Neuronal stem cell (in vitro differentiated cells): ENCODE data around the gene ROR1.

Source experiments
- DNase-seq: peaks from one replicate; pipeline ENCODE4 v3.0.0-alpha.2; 2013; ENCODE audit warnings: low spot score
- H2AFZ ChIP-seq: one replicate; pipeline ENCODE4 v1.6.1; 2013; ENCODE audit warnings: mild to moderate bottlenecking, low read length, inconsistent platforms
- H2AK5ac ChIP-seq: 2 replicates; pipeline ENCODE4 v1.6.1; 2013; ENCODE audit warnings: low read depth, mild to moderate bottlenecking, inconsistent platforms, low read length, moderate library complexity, mixed read lengths
- H2BK120ac ChIP-seq: 2 replicates; pipeline ENCODE4 v1.6.1; 2013; ENCODE audit warnings: low read depth, mild to moderate bottlenecking, inconsistent platforms, low read length, moderate library complexity, mixed read lengths
- H2BK12ac ChIP-seq: one replicate; pipeline ENCODE4 v1.6.1; 2013; ENCODE audit warnings: low read length, inconsistent platforms
- H2BK15ac ChIP-seq: 2 replicates; pipeline ENCODE4 v1.6.1; 2013; ENCODE audit warnings: mild to moderate bottlenecking, low read length, inconsistent platforms, mixed read lengths
- H2BK5ac ChIP-seq: one replicate; pipeline ENCODE4 v1.6.1; 2013; ENCODE audit warnings: inconsistent platforms, mild to moderate bottlenecking, low read length, moderate library complexity
- H3K14ac ChIP-seq: one replicate; pipeline ENCODE4 v1.6.1; 2013; ENCODE audit warnings: low read length, inconsistent platforms
- H3K18ac ChIP-seq: 2 replicates; pipeline ENCODE4 v1.6.1; 2013; ENCODE audit warnings: low read length, inconsistent platforms
- H3K23ac ChIP-seq: 2 replicates; pipeline ENCODE4 v1.6.1; 2013; ENCODE audit warnings: low read depth, mild to moderate bottlenecking, mixed read lengths, low read length, inconsistent platforms; ENCODE audit not compliant: poor library complexity
- H3K27ac ChIP-seq: replicated peaks from 3 replicates; pipeline ENCODE4 v1.5.1; 2013; ENCODE audit warnings: low read length, inconsistent platforms
- H3K27me3 ChIP-seq, 3 experiments: 2 replicates each; pipeline ENCODE4 v1.6.1; 2013; ENCODE audit warnings: low read length in 3 of 3, mild to moderate bottlenecking in 2 of 3, inconsistent platforms in 1 of 3, low read depth in 1 of 3, mixed read lengths in 1 of 3, moderate library complexity in 1 of 3; ENCODE audit not compliant: control insufficient read depth in 3 of 3, insufficient read depth in 3 of 3
- H3K36me3 ChIP-seq, 2 donors: replicated peaks in 1 of 2; 2 replicates each; pipeline ENCODE4 v1.6.1; 2013; ENCODE audit warnings: low read length in 2 of 2; ENCODE audit not compliant: control insufficient read depth in 2 of 2, insufficient read depth in 2 of 2
- H3K4ac ChIP-seq: 2 replicates; pipeline ENCODE4 v1.6.1; 2013; ENCODE audit warnings: inconsistent platforms, mild to moderate bottlenecking, low read length, moderate library complexity
- H3K4me1 ChIP-seq, 2 donors: 1 replicate in 1 of 2; 2 replicates in 1 of 2; pipeline ENCODE4 v1.6.1; 2013; ENCODE audit warnings: low read length in 2 of 2, low read depth in 1 of 2; ENCODE audit not compliant: control insufficient read depth in 2 of 2, insufficient read depth in 1 of 2
- H3K4me2 ChIP-seq: one replicate; pipeline ENCODE4 v1.6.1; 2013; ENCODE audit warnings: mild to moderate bottlenecking, low read length, inconsistent platforms; ENCODE audit not compliant: insufficient read depth, poor library complexity, severe bottlenecking
- H3K4me3 ChIP-seq, 2 donors: 2 replicates each; pipeline ENCODE4 v1.5.1; 2013; ENCODE audit warnings: low read length in 2 of 2, mild to moderate bottlenecking in 2 of 2, inconsistent platforms in 1 of 2, moderate library complexity in 1 of 2
- H3K79me1 ChIP-seq: one replicate; pipeline ENCODE4 v1.6.1; 2013; ENCODE audit warnings: low read depth, mild to moderate bottlenecking, inconsistent platforms, low read length, moderate library complexity
- H3K9ac ChIP-seq: one replicate; pipeline ENCODE4 v1.6.1; 2013; ENCODE audit warnings: mild to moderate bottlenecking, low read depth, low read length, inconsistent platforms; ENCODE audit not compliant: poor library complexity
- H3K9me3 ChIP-seq, 2 donors: replicated peaks in 1 of 2; 2 replicates each; pipeline versions ENCODE3 to v1.6.1; 2013; ENCODE audit warnings: low read length in 2 of 2, mild to moderate bottlenecking in 2 of 2, inconsistent platforms in 1 of 2, low read depth in 1 of 2, mixed read lengths in 1 of 2, moderate library complexity in 1 of 2; ENCODE audit not compliant: control insufficient read depth in 2 of 2, insufficient read depth in 1 of 2
- H4K8ac ChIP-seq: one replicate; pipeline ENCODE4 v1.6.1; 2013; ENCODE audit warnings: low read depth, mild to moderate bottlenecking, inconsistent platforms, low read length, moderate library complexity
- H4K91ac ChIP-seq: one replicate; pipeline ENCODE4 v1.6.1; 2013; ENCODE audit warnings: low read length, low read depth, mild to moderate bottlenecking, inconsistent platforms; ENCODE audit not compliant: poor library complexity
- WGBS, 2 donors: extraction: QIAGEN DNeasy Blood & Tissue Kit; methylation state at CpG; one replicate each; pipeline ENCODE4 v1.1.7; 2013; ENCODE audit warnings: missing lambda C conversion rate in 2 of 2, mixed read lengths in 1 of 2; ENCODE audit not compliant: insufficient read length in 2 of 2, insufficient replicate concordance in 1 of 2; ENCODE audit errors: extremely low coverage in 2 of 2; 5-methylcytosine and 5-hydroxymethylcytosine counted together

The ROR1 gene

DNA sequence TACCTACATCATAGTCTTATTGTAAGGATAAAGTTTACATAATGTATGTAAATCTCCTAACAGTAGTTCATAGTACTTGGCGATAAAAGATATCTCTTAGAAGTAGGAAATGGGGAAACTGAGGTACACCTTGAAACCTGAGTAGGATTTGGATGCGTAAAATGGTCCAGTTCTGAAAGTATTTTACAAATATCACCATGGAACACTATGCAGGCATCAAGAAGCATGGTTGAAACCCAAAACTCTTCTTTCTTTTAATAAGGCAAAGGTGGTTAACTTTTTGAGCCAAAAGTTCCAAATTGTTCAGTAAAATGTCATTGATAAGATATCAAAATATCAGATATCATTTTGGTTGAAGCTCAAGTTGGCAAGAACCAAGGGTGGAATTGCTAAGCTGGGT is 46.0 kb downstream of the ROR1 start:
- no peak overlapping the region for H3K9ac ChIP-seq
- no peak overlapping the region for H2BK12ac ChIP-seq
- H3K4me3 ChIP-seq = no peak overlapping the region
- H2AFZ ChIP-seq = no peak overlapping the region
- H4K91ac ChIP-seq = no peak overlapping the region
- peaks cover 2 to 10% of the 10 kb centered on the region in 2 donors for H3K9me3 ChIP-seq
- no peak overlapping the region for H3K27ac ChIP-seq
- DNase-seq = no peak
- H3K23ac ChIP-seq = no peak overlapping the region
- no peak overlapping the region for H2BK15ac ChIP-seq
- no peak overlapping the region for H2BK5ac ChIP-seq
- H3K79me1 ChIP-seq = no peaks in the 10 kb centered on the region
- H3K18ac ChIP-seq = no peak overlapping the region
- H2BK120ac ChIP-seq = no peak overlapping the region
- no peaks in the 10 kb centered on the region for H3K27me3 ChIP-seq
- no peak overlapping the region for H3K4me2 ChIP-seq
- no peaks in the 10 kb centered on the region for H3K4me1 ChIP-seq
- no peak overlapping the region for H2AK5ac ChIP-seq
- H3K14ac ChIP-seq = no peak overlapping the region
- H3K4ac ChIP-seq = no peak overlapping the region
- H3K36me3 ChIP-seq = no peaks in the 10 kb centered on the region
- no CpG with 5 or more reads among the region's 2 CpGs for WGBS, 2 donors
- H4K8ac ChIP-seq = no peak overlapping the region

DNA sequence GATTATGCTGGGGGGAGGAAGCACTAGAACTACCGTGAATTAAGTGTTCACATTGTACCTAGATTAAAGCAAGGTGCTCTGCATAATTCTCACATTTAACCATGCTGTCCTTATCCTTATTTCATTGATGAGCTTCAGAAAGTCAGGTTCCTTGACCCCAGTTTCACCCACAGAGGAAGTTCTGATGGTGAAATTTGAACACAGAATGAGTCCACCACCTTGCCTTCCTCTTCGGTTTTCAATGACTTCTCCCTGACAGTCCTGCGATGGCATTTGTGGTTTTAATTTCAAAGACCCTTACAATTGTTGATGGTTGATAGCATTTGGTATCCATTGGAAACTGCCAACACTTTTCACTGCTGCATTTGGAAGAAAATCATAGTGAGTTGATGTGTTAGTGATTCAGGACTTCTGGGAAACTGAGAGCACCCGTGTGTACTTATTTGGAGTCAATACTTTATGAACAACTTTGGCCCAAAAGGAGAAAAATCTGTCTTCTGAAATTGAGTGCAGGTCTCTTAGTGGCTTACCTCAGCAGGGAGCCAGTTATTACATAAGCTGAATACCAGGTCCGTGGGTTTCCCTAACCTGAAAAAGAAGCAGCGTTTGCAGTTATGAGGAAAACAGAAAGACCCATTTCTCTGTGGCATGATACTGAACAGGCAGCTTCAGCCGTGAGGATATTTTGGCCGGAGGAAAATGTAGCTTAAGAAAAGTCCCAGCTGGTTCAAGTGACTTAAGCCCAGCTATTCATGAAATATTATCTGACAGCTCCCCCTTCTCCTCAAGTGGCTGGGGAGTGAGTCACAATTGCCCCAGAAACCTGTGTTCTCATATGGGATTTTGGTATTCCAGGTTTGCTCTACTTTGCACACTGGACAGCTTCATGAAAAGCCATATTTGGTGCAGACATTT is 47.5 kb downstream of the ROR1 start:
- Histone ChIP-seq H3K4me2 (no peak overlapping the region), H3K36me3 (no peaks in the 10 kb centered on the region), H2BK12ac (no peak overlapping the region), H3K27me3 (no peaks in the 10 kb centered on the region), H2BK120ac (no peak overlapping the region), H3K27ac (no peak overlapping the region), H4K91ac (no peak overlapping the region), H4K8ac (no peak overlapping the region), H3K4me1 (no peaks in the 10 kb centered on the region), H3K18ac (no peak overlapping the region), H3K79me1 (no peaks in the 10 kb centered on the region), H2BK15ac (no peak overlapping the region), H2AK5ac (no peak overlapping the region), H2BK5ac (no peak overlapping the region), H3K4me3 (no peak overlapping the region), H3K4ac (no peak overlapping the region), H3K14ac (no peak overlapping the region), H3K9me3 (peaks cover 0 to 4% of the 10 kb centered on the region in 2 donors), H2AFZ (no peak overlapping the region), H3K23ac (no peak overlapping the region), H3K9ac (no peak overlapping the region)
- WGBS, 2 donors = no CpG with 5 or more reads among the region's 8 CpGs
- no peak for DNase-seq

DNA sequence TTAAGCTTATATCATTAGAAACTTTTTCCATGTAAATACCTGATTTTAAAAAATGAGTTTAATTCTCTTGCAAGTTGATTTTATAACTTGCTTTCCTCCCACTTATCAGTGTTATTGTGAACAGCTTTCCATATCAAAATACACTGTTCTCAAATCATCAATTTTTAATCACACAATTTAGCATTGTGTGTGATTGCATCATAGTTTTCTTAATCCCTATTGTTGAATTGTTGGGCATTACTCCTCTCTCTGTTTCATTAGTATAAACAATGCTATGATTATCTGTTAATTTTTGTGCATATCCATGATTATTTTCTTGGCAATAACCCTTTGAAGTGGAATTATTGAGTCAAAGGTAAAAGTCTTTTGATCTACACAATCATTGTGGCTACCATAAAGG is 48.7 kb downstream of the ROR1 start:
- H3K4me1 ChIP-seq = peaks cover 0 to under 1% of the 10 kb centered on the region in 2 donors
- H3K27ac ChIP-seq = no peak overlapping the region
- H3K79me1 ChIP-seq = no peaks in the 10 kb centered on the region
- H3K4ac ChIP-seq = no peak overlapping the region
- H2AFZ ChIP-seq = no peak overlapping the region
- H3K9ac ChIP-seq = no peak overlapping the region
- no peak overlapping the region for H3K14ac ChIP-seq
- H3K27me3 ChIP-seq = no peaks in the 10 kb centered on the region
- no peak overlapping the region for H2BK120ac ChIP-seq
- no peak overlapping the region for H2BK12ac ChIP-seq
- H3K4me2 ChIP-seq = no peak overlapping the region
- no peak for DNase-seq
- no peak overlapping the region for H2AK5ac ChIP-seq
- H2BK15ac ChIP-seq = no peak overlapping the region
- no peak overlapping the region for H2BK5ac ChIP-seq
- no peak overlapping the region for H3K18ac ChIP-seq
- H3K23ac ChIP-seq = no peak overlapping the region
- H3K36me3 ChIP-seq = no peaks in the 10 kb centered on the region
- no peak overlapping the region for H4K91ac ChIP-seq
- no peak overlapping the region for H3K4me3 ChIP-seq
- no peaks in the 10 kb centered on the region for H3K9me3 ChIP-seq
- H4K8ac ChIP-seq = no peak overlapping the region

DNA sequence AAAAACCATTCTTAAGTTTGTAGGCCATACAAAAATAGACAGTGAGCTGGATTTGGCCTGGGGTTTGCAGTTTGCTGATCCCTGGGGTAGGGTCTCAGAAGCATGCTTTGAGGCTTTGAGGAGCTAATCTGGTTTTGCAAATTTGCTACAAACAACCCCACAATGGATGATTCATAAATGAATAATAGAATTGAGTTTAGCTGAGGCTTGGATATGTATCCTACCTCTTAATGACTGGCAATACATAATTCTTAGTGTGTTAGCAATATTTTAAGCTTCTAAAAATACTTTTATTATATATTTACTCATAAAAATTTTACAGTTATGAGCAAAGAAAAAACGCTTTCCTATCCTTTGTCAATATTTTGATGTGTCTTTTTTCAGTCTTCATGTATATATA is 50.6 kb downstream of the ROR1 start:
- no peak overlapping the region for H2BK120ac ChIP-seq
- no peak overlapping the region for H4K8ac ChIP-seq
- H3K4me3 ChIP-seq = no peak overlapping the region
- no peaks in the 10 kb centered on the region for H3K9me3 ChIP-seq
- no peak overlapping the region for H2AFZ ChIP-seq
- no peak overlapping the region for H3K4me2 ChIP-seq
- no peak overlapping the region for H2BK12ac ChIP-seq
- peaks cover 0 to 1% of the 10 kb centered on the region in 2 donors for H3K4me1 ChIP-seq
- no peak overlapping the region for H3K4ac ChIP-seq
- no peaks in the 10 kb centered on the region for H3K79me1 ChIP-seq
- no peak overlapping the region for H2BK5ac ChIP-seq
- no peak overlapping the region for H4K91ac ChIP-seq
- H3K14ac ChIP-seq = no peak overlapping the region
- DNase-seq = no peak
- H3K27ac ChIP-seq = no peak overlapping the region
- no peak overlapping the region for H3K23ac ChIP-seq
- no peak overlapping the region for H2BK15ac ChIP-seq
- H3K9ac ChIP-seq = no peak overlapping the region
- no peaks in the 10 kb centered on the region for H3K36me3 ChIP-seq
- no CpG with 5 or more reads among the region's 1 CpG for WGBS, 2 donors
- H3K18ac ChIP-seq = no peak overlapping the region
- H3K27me3 ChIP-seq = no peaks in the 10 kb centered on the region
- H2AK5ac ChIP-seq = no peak overlapping the region
